T-helper 1 cell treated with Interleukin-12 subunit alpha and Interleukin-12 subunit beta and Interleukin-4 antibody, amounts not matched to agents 30 ng/mL and 1 ng/mL, for 36 hours (primary cell): ENCODE data around the gene PTGIS. TPM values are rescaled to one million over a fixed set of nuclear protein-coding genes. Genes with fewer than 3 reads are reported as not detected.

ENCODE experiments used
- intact Hi-C: fragments of 100-400 bp; cut with micrococcal nuclease; formaldehyde crosslinking; loops from one replicate; pipeline ENCODE4 v1.15.1; 2024
- total RNA-seq: library from RNA; stranded (reverse); gene quantifications from 2 replicates; pipeline ENCODE4 v1.2.3, GENCODE V29; 2022

Gene PTGIS
- total RNA-seq, 1 donor from 2014 or later = 11.7 TPM

GRCh38 chr20:49507741-49508434 is 60.0 kb downstream of the PTGIS start:
- intact Hi-C loops = loop anchor here (1.0 kb wide), 2 partner anchors 24 to 174 kb away; no protein-coding TSS in a partner anchor

DNA sequence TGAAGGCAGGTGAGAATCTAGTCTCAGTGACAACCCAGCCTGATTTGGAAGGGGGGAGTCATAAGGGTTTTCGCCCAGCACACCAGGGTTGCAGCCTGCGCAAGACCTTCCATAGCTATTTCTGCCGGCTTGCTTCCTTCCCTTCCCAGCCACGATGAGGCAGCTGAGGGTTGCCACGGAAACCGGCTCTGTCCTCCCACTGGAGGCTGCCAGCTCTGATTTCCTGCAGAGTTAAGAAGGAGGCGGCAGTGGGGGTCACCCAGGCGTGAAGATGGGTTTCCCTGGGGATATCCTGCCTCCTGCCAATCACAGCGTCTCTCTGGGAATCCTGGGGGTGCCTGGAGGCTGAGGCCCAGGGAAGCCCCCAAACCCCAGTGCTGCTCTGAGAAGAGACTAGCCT is 62.4 kb downstream of the PTGIS start:
- intact Hi-C loops = no loop called here

GRCh38 chr20:49503176-49503575 is 64.8 kb downstream of the PTGIS start:
- intact Hi-C loops = no loop called here

GRCh38 chr20:49501917-49502316 is 66.0 kb downstream of the PTGIS start:
- intact Hi-C loops = no loop called here

- intact Hi-C loops = no loop called here
These were observed 70.6 kb downstream of the PTGIS start for GRCh38 chr20:49497398-49497669.

- intact Hi-C loops = no loop called here
These were observed 71.2 kb downstream of the PTGIS start for GRCh38 chr20:49496553-49497397.

DNA sequence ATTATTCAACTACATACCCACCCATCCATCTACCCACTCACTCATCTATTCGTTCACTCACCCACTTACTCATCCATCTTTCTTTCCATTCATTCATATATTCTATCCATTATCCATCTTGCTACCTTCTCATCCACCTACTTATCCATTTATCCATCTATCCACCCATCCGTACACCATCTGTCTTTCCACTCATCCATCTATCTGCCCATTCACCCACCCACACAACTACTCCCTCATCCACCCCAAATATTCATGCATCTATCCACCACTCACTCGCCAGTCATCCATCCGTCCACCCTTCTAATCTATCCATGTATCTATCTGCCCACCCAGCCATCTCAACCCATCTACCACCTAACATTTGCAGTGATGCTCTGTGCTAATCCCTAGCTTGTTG is 71.9 kb downstream of the PTGIS start:
- intact Hi-C loops = no loop called here

- intact Hi-C loops = no loop called here
These were observed 77.2 kb downstream of the PTGIS start for GRCh38 chr20:49490689-49491088.

DNA sequence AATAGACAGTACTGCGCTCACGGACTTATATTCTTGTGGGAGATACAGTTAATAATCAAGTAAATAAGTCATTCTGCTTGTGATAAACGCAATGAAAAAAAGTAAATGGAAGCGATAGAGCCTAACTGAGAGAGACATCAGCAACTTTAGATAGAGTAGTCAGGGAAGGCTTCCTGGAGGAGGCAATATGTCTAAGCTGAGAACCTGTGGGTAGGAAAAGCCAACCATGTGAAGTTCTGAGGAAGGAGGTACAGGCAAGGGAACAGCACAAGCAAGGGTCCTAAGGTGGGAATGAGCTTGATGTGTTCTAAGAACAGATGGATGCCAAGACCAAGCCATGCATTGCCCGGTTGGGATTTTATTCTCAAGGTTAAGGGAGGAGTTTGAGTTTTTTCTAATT is 78.2 kb downstream of the PTGIS start:
- intact Hi-C loops = no loop called here

DNA sequence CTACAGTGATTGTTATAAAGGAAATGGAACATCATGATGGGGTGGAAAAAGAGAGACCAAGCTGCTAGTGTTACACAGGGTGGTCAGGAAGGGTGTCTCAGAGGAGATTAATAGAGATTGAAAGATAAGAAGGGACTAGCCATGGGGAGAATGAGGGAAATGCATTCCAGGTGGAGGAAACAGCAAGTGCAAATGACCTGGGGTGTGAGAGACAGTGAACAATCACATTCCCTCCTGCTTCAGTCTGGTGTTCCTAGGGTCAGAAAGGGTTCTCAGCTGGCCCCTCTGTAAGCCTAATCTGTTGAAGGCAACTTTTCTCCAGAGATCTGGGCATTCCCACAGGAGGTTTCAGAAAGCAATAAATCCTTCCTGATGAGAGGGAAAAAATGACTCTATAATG is 81.9 kb downstream of the PTGIS start:
- intact Hi-C loops = no loop called here

GRCh38 chr20:49485563-49485962 is 82.4 kb downstream of the PTGIS start:
- intact Hi-C loops = no loop called here

GRCh38 chr20:49484180-49485140 is 83.5 kb downstream of the PTGIS start:
- intact Hi-C loops = loop anchor here (1.0 kb wide), 5 partner anchors 24 to 206 kb away; partner anchors contain the start of gene ZNFX1

GRCh38 chr20:49483696-49484123 is 84.2 kb downstream of the PTGIS start:
- intact Hi-C loops = loop anchor here (1.0 kb wide), 5 partner anchors 25 to 205 kb away; partner anchors contain the start of gene ZNFX1

- intact Hi-C loops = no loop called here
These were observed 84.8 kb downstream of the PTGIS start for GRCh38 chr20:49483018-49483695.

DNA sequence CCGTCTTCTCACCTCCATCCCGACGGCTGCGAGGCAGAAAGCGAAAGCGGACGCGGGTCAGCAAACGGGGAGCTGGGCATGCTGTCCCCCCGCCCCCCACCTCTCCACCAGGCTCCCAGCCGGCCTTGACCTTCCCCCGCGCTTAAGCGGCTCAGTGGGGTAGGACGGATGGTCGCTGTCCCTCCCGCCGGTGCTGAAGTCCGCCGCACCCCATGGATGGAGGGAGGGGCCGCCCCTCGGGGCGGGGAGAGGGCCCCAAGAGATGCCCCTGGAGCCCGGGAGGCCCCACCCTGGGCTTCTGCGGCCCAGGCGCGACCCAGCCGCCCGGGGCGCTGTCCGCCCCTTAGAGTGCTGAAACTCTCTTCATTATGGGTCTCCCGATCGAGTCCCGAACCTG is 85.3 kb downstream of the PTGIS start, which contains the start of gene KCNB1:
Gene KCNB1 (minus strand): TSS at position 48 of the 397 bp plus-strand sequence. CDS start 188 bp downstream, outside the sequence.
- intact Hi-C loops = loop anchor here (1.0 kb wide), 1 partner anchor 112 kb away; no protein-coding TSS in a partner anchor

- intact Hi-C loops = loop anchor here (1.0 kb wide), 1 partner anchor 112 kb away; no protein-coding TSS in a partner anchor
These were observed 85.8 kb downstream of the PTGIS start for GRCh38 chr20:49482173-49482572.

- intact Hi-C loops = no loop called here
These were observed 86.8 kb downstream of the PTGIS start for GRCh38 chr20:49481116-49481515.

DNA sequence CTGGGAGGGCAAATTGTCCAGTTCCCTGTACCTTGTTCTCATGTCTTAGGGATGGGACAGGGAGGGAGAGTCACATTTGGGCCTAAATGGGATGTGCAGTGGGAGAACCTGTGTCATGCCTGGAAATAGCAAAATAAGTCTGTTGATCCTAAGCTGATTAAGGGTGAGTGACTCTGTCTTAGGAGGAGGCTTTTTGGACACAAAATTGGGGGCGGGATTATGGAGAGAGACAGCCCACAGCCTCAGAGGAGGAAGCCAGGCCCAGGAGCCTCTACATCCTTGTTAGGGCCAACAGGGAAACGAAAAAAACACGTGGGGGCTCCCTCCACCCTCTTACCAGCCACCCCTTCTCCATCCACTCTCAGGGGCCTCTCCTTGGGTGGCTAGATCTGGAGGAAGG is 87.7 kb downstream of the PTGIS start:
- intact Hi-C loops = no loop called here

GRCh38 chr20:49479785-49480184 is 88.2 kb downstream of the PTGIS start:
- intact Hi-C loops = no loop called here
